Activated CD4-positive, alpha-beta T cell treated with anti-CD3 and anti-CD28 coated beads for 48 hours (primary cell): ENCODE results near the gene DPY19L3.
"Not testable (repeated sequence)": the region's sequence is repeated elsewhere in the genome, so short reads cannot be mapped to it uniquely, and the experiment has no call there.

ENCODE experiments used
- DNase-seq: peaks from one replicate; pipeline ENCODE4 v3.0.0-alpha.2; 2020

Gene DPY19L3

DNA sequence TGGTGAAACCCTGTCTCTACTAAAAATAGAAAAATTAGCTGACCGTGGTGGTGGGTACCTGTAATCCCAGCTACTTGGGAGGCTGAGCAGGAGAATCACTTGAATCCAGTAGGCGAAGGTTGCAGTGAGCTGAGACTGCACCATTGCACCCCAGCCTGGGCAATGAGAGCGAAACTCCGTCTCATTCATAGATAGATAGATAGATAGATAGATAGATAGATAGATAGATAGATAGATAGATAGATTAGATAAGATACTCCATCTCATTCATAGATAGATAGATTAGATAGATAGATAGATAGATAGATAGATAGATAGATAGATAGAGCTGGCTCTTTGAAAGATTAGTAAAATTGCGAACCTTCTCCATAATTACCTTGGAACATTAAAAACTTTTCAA is 42.0 kb downstream of the DPY19L3 start:
- not testable (repeated sequence) for DNase-seq

DNA sequence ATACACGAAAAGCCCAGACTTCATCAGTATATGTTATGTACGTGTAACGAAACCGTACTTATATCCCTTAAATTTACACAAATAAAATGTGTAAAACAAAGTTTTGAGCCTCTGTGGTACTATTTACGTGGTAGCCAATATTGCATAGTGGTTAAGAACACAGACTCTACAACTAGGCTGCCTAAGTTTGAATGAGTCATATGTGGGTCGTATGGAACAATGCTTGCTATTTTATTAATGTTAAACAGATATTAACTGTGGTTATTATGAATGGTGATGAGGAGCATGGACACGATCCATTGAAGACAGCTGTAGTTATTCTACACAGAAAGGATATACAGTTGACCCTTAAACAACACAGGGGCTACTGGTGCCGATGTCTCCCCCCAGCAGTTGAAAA is 42.5 kb downstream of the DPY19L3 start:
- no peak for DNase-seq

DNA sequence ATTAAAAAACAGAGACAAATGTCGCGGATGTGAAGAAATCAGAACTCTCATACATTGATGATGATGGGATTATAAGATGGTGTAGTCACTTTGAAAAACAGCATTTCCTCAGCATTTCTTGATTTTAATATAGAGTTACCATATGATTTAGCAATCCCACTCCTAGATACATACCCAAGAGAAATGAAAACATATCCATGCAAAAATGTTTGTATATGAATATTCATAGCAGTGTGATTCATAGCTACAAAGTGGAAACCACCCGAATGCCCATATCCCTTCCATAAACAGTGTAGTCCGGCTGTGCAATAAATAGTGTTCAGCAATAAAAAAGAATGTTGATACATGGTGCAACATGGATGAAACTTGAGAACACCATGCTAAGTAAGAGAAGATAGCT is 44.6 kb downstream of the DPY19L3 start:
- DNase-seq, result no peak

DNA sequence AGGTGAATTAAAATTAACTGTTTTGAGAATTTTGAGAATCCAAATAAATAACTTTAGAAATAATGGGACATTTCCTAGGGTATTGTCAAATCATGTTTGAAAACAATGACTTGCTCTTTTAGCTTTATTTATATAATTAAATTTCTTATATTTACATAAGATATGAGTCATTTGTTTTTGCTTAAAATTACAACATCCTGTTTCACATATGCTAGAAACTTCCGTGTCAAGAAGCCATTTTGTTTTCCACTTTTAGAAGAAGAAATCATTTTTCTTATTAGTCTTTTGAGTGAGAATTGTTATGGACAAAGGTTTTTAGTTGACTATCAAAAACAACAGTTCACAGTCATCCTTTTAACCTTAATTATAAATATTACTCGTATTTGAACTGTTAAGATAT is 48.2 kb downstream of the DPY19L3 start:
- DNase-seq, result no peak

DNA sequence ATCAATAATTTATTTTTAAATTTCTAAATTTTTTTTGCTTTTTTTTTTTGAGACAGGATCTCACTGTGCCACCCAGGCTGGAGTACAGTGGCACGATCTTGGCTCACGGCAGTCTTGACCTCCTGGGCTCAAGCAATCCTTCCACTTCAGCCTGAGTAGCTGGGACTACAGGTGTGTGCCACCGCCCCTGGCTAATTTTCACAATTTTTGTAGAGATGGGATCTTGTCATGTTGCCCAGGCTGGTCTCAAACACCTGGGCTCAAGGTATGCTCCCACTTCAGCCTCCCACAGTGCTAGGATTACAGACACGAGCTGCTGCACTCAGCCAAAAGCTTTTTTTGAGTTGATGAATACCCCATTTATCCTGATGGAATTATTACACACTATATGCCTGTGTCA is 50.8 kb downstream of the DPY19L3 start:
- DNase-seq, result no peak

DNA sequence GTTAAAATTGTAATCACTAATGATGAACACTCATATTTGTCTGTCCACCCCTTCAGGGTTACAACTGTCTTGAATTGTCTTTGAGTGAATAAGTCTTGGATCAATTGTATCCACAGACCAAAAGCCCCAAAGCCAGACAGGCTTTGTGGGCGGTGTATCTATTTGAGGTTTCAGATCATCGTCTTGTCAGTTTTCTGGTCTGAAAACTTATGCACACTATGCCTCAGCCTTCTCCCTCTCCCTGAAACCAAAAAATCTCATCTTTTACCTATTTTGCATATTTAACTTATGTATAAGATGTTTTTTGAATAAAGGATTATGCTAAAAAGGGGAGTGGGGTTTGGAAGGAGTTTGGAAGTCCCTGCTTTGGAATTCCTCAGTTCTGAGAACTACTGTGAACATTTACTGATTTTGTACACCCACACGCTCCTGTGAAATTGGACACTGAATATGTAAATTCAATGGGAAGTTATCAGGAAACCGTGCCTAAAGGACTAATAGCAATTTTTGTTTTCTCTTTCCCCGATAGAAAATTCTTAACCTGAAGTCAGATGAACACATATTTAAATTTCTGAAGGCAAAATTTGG is 52.1 kb downstream of the DPY19L3 start:
- no peak for DNase-seq

DNA sequence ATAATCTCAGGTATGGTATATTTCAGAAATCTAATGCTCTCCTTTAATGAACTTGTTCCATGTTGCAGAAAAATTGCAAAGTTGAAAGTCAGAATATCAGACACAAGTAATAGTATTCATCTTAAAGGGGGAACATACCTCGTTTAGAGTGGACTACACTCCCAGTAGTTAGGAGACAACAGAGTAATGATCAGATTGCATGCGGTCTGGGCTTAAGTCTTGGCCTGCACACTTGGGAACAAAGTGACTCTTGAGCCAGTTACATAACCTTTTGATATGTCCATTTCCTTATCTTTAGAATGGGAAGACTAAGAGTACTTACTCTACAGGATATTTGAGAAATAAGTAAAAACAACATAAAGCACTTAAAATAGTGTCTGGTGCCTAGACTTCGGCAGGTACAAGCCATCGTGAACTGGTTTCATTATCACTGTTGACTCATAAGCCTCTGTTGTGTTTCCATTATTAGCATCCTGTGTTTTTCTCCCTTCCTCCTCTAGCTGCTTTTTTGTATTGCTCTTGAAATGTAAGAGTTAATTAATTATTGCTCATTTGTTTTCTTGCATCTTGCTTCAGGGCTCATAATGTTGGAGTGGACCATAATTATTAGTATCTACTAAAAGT is 53.0 kb downstream of the DPY19L3 start:
- DNase-seq, result no peak

DNA sequence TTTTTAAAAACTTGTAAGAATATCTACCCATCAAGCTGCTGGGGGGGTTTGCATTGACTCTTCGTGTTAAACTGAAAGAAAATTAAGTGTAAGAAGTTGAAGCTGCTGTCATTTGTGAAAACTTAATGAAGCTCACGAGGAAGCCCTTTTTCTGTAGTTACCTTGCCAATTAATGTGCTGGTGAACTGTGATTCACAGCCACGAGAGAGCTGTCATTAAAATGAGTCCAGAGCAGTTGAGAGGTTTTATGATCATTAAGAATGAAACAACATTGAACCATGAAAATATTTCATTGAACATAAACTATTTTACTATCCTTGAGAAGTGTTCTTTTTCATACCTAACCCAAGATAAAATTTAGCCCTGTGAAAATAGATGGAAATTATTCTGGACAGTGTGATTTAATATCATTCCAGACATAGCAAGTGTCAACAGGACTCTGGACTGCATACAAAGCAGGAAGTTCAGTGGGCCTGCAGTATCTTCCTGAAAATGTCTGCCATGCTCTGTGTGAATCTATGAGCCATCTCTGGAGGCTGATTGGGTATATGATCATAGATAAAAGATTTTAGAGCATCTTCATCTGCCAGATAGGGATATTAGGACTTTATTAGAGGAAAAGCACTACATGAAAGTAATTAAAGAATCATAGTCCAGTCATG is 53.8 kb downstream of the DPY19L3 start:
- DNase-seq, result no peak

DNA sequence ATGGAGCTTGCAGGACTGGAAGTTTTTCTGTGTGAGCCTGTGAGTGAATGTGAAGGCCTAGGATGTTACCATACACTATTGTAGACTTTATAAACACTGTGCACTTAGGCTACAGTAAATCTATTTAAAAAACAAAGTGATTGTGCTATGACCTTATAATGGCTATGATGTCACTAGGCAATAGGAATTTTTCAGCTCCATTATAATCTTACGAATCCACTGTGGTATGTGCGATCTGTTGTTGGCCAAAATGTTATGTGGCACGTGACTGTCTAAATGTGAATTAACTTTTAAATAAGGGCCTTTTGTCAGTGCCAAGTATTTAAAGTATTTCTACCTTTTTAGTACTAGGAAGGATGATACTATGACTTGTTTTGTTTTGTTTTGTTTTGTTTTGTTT is 54.9 kb downstream of the DPY19L3 start:
- no peak for DNase-seq

DNA sequence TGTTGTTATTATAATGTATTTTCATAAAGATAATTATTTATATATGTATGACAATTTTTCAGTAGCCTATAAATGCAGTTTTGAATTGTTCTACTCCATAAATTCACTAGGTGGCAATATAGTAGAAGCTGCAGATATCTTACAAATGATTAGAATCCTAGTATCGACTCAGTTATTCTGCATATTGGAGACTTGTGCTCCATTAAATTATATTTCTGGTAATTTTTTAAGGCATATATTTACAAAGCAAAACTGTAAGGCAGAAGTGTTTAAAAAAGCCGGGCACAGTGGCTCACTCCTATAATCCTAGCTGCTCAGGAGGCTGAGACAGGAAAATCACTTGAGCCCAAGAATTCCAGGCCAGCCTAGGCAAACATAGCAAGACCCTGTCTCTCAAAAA is 58.7 kb downstream of the DPY19L3 start:
- no peak for DNase-seq

DNA sequence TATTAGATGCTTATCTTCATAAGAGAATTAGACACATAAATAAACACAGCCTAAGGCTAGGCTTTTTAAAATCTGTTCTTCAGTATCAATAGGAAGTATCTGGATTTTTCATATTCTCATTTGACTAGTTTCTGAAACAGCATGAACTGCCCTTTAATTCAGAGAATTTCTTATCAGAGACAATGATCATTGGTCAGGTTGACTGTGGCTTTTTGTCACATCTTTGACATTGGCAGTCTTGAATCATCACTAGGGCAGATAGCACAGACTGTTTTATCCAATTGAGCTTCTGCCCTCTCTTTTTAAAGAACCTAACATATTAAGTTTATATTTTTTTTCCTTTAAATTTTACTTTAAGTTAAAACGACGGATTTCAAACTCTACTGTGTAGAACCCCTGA is 59.6 kb downstream of the DPY19L3 start:
- DNase-seq, result no peak

DNA sequence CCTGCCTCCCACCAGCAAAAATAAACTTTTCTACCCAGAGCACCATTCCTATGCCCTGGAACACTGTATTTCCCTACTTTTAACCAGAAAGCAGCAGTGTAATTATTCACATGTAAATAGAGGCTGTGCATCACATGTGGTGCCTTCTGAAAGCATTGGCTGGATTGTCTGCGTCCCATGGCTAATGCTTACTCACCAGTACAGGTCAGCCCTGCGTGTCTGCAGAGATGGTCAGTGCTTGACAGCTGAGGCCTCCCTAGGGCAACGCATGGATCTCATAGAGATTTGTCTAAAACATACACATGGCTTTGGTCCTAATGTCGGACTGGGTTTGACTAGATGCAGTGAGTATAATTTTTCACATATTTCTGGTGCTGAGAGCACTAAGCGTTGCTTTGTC is 64.2 kb downstream of the DPY19L3 start:
- DNase-seq, result no peak

DNA sequence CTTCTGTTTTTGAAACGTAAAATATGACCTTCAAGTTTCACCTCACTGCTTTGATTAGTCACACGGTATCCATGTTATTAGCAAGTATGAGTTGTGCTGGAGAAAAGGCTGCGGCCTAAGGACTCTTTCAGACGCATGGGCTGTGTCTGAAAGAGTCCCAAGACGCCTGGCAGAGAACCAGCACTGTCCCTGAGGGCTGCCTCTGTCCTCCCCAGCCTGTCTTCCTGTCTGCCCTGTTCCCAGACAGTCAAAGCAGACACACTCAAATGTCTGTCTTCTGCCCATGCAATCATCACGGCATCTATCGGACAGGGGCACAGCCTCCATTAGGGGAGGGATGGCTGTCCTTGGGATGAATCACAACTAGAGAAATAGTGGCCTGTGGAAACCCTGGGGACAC is 65.5 kb downstream of the DPY19L3 start:
- no peak for DNase-seq

DNA sequence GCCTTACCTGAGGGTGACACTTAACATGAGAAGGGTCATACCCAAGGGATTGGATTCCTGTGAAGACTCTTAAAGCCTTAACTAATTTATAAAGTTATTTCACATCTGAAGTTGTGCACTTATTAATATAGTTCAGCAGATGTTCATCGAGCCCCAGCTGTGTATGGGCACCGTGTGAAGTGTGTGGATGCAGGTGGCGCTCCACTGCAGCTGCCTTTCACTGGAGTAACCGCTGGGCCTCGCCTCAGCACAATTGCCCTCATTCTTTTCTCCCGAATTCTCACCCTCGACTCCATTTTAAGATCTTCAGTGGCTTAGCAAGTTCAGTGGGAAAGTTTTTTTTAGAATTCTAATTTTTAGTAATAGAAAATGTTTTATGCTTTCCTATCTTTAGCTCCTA is 66.2 kb downstream of the DPY19L3 start:
- no peak for DNase-seq

DNA sequence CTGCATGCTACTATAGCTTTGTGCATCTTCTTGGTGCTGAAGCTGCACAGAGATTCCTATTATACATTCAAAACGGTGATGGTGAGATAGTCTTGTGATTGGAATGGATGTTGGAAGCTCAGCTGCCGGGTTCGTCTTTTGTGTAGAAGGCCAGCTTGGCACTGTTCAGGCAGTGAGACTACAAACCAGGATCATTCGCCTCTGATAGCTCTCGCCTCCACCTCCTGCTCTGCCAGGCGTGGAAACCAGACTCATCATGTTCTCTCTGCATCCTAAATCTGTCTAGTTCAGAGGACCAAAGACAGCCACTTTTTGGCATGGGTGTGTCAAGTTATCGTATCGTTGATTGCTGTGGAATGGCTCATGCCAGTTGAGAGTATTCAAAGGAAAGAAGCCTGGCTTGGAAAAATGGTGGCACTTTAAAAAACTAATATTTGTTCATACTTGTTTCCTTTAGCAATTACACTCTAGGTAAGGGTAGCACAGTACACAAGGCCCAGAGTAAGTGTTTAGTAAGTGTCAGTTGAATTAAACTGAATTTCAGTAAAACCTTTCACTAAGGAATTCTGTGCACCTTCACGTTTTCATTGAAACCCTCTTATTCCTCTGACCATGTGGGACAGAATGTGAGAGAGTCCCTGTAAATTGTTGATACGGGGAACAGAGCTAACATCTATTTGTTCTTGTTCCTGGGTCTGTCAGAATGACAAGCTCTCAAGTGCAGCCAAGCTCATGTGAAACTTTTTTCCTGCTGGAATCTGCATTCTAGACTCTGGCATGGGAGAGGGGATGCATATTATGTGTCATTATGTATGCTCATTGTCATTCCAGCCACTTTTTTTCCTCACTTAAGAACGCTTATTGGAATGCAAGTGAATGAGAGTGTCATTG is 69.8 kb downstream of the DPY19L3 start:
- DNase-seq, result no peak

DNA sequence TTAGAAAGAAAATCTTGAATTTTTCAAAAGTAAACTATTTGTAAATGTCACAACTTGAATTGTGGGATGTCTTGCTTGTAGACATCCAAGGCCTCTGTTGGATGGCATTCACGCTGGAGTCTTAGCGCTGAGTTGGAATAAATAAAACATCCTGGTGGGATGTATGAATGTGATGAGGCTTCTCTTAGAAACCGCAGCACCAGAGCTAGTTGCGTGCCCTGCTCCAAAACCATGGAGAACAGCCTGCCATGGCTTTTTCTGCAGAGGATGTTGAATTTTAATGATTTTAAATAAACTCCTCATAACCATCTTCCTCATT is 70.4 kb downstream of the DPY19L3 start:
- DNase-seq, result no peak

DNA sequence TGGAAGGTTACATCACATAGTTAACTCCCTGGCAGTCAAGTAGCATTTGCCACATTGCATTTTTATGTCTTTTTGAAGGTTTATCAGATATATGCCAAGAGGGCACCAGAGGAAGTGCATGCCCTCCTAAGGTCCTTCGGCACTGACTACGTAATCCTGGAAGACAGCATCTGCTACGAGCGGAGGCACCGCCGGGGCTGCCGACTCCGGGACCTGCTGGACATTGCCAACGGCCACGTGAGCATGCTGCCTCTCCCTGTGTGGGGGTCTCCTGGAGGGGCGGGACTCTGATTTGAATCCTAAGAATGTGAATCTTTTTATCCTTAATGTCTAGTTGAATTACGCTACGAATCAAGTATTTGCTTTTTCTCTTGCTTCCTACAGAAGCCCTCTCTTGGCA is 74.8 kb downstream of the DPY19L3 start:
- no peak for DNase-seq

DNA sequence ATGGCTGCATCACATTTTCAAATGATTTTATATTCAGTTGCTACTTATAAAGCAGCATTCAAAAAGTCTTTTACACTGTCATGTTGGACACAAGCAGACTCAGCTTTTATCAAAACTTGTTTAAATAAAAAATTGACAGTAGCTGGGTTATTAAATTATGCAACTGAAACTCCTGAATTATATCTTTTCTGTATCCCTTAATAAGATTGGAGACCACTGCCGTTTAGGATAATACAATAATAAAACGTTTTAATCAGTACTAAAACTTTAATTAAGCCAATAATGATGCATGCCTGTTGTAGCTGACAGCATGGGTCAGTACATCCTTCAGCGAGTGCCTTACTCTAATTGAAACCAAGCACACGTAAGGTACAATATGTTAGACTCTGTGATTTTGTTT is 78.0 kb downstream of the DPY19L3 start:
- no peak for DNase-seq

DNA sequence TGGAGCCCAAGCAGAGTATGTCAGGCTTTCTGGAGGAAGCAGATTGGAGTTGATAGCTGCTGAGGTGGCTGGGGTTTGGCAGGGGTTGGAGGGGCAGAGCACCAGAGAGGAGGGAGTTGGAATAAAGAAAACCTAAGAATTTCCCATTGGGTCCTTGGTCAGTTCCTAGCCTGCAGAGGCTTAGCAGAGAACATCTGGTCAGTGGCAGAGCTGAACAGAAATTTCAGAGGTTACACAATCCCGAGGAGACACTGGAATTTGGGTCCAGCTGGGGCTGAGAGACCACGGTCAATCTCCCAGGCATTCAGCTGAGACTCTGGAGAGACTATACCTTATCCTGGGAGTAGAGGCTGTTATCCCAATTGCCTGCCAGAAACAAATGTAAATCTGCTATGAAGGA is 84.4 kb downstream of the DPY19L3 start:
- DNase-seq, result no peak

DNA sequence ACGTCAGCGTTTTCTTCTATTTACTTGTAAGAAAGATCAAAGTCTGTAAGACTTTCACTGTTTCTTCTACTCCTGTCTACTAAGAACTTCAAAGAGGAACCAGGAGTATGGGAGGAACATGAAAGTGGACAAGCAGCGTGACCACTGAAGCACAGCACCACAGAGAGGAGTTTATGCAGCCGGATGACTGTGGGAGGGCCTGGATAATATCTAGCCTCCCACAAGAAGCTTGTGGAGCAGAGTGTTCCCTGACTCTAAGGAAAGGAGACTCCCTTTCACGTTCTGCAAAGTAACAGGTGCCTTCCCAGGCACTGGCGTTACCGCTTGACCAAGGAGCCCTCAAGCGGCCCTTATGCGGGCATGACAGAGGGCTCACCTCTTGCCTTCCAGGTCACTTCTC is 91.8 kb downstream of the DPY19L3 start:
- DNase-seq, result no peak

DNA sequence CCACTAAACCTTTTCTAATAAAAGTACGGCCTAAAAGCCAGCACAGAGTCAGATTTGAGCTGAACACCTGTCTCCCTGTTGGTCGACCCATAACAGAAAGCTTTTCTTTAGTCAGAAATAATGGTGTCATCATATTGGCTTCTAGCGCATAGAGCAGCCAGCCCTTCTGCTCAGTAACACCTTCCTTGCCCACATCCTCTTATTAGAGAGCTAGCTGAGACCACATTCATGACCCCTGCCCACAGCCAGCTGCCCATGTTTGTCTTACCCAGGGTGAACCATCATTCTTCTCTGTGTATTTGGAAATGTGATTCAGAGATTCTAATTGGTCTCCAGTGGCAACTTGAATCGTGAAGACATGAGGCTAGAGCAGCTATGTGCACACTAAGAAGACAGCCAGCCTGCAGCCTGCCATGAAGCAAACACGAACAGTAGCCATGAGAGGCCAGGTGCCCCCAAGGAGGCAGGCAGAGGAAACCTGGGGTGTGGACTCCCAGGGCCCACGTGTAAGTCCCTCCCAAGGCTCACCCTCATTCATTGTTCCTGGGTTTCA is 93.2 kb downstream of the DPY19L3 start:
- no peak for DNase-seq

DNA sequence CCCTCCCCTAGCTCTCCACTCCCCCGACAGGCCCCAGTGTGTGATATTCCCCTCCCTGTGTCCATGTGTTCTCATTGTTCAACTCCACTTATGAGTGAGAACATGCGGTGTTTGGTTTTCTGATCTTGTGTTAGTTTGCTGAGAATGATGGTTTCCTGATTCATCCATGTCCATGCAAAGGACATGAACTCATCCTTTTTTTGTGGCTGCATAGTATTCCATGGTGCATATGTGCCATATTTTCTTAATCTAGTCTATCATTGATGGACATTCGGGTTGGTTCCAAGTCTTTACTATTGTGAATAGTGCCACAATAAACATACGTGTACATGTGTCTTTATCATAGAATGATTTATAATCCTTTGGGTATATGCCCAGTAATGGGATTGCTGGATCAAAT is 106.9 kb downstream of the DPY19L3 start:
- DNase-seq, result not testable (repeated sequence)

DNA sequence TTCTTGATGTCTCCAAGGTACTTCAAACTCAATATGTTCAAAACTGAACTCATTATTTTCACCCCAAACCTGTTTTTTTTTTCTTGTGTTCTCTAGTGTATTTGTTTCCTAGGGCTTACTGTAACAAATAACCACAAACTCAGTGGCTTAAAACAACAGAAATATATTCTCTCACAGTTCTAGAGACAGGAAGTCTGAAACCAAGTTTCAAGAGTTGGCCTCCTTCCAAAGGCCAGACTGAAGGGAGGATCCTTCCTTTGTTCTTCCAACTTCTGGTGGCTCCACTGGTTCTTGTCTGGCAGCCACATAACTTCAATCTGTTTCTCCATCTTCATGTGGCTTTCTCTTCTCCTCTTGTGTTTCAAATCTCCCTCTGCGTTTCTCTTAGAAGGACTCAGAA is 113.5 kb downstream of the DPY19L3 start:
- DNase-seq, result no peak

DNA sequence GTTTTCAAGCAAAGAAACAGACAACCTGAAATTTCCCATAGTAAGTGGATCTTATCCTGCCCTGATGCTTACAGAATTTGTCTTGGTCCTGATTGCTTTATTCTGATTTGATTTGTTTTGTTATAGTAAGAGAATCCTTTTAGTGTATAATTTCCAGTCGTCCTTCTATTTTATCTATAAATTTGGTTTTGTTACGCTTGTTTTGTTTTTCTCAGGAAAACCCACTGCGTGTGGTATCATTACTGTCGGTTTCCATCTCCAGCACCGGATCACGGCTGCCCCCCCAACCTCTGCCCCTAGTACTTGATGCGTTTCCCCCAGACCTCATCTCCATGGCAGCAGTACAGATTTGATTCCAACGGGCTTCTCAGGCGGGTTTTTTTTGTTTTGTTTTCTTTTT is 117.4 kb downstream of the DPY19L3 start:
- no peak for DNase-seq
